CD1c-positive myeloid dendritic cell (primary cell): ENCODE measurements around the gene SLC25A42.
"Not testable (repeated sequence)": the region's sequence is repeated elsewhere in the genome, so short reads cannot be mapped to it uniquely, and the experiment has no call there.

Experiments used
- DNase-seq: peaks from one replicate; pipeline ENCODE4 v3.0.0-alpha.2; 2016; ENCODE audit errors: extremely low spot score

SLC25A42 gene

GRCh38 chr19:19105365-19106055, 41.7 kb downstream of the SLC25A42 start:
- DNase-seq: no peak

- no peak for DNase-seq
These were observed 42.3 kb downstream of the SLC25A42 start for GRCh38 chr19:19106056-19106551.

DNA sequence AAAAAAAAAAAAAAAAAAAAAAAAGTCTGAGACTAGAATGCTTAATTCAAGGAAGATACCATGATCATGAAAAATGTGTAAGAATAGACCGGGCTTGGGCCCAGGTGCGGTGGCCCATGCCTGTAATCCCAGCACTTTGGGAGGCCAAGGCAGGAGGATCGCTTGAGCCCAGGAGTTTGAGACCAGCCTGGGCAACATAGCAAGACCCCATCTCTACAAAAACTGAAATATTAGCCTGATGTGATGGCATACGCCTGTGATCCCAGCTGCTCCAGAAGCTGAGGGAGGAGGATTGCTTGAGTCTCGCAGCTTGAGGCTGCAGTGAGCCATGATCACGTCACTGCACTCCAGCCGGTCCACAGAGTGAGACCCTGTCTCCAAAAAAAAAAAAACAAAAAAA, 43.1 kb downstream of the SLC25A42 start:
- DNase-seq: not testable (repeated sequence)

- no peak for DNase-seq
These were observed 43.9 kb downstream of the SLC25A42 start for GRCh38 chr19:19107654-19108053.

DNA sequence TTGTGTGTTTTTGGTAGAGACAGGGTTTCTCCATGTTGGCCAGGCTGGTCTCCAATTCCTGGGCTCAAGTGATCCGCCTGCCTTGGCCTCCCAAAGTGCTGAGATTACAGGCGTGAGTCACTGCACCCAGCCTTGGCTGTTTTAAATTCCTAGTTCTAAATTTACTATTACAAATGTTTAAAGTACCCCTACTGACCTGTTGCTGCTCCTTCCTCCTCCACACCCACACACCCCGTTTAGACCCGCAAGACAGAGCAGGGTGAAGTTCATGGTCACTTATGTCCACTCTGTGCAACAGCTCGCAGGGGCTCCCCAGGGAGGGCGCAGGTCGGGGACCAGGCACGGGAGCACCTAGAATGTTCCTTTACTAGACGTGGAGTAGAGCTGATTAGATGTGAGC, 45.8 kb downstream of the SLC25A42 start:
- no peak for DNase-seq

DNA sequence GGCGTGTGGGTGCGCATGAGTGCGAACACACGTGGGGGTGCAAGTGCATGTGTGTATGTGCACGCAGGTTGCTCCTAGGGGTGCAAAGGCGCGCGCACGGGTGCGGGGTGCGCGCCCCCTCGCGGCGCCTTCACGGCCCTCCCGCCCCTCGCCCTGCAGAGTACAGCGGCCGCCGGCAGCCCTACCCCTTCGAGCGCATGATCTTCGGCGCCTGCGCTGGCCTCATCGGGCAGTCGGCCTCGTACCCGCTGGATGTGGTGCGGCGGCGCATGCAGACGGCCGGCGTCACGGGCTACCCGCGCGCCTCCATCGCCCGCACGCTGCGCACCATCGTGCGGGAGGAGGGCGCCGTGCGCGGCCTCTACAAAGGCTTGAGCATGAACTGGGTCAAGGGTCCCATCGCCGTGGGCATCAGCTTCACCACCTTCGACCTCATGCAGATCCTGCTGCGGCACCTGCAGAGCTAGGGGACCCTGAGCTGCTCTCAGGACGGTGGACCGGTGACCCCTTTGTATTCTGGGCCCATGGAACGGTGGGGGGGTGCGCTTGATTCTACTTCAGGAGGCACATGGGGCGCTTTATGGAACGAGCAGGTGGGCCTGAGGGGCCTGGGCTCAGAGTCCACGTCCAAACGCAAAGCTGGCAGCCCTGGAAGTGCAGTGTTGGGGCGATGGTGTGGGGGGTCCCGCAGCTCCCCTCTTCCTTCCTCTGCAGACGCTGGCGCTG, 46.8 kb downstream of the SLC25A42 start:
- DNase-seq: peak; percentile 1

- no peak for DNase-seq
These were observed 47.5 kb downstream of the SLC25A42 start for GRCh38 chr19:19111136-19111835.

GRCh38 chr19:19111967-19112580, 48.3 kb downstream of the SLC25A42 start:
- no peak for DNase-seq

GRCh38 chr19:19113040-19113626, 49.3 kb downstream of the SLC25A42 start:
- no peak for DNase-seq

GRCh38 chr19:19115954-19116353, 52.2 kb downstream of the SLC25A42 start:
- peak; percentile 37 for DNase-seq

DNA sequence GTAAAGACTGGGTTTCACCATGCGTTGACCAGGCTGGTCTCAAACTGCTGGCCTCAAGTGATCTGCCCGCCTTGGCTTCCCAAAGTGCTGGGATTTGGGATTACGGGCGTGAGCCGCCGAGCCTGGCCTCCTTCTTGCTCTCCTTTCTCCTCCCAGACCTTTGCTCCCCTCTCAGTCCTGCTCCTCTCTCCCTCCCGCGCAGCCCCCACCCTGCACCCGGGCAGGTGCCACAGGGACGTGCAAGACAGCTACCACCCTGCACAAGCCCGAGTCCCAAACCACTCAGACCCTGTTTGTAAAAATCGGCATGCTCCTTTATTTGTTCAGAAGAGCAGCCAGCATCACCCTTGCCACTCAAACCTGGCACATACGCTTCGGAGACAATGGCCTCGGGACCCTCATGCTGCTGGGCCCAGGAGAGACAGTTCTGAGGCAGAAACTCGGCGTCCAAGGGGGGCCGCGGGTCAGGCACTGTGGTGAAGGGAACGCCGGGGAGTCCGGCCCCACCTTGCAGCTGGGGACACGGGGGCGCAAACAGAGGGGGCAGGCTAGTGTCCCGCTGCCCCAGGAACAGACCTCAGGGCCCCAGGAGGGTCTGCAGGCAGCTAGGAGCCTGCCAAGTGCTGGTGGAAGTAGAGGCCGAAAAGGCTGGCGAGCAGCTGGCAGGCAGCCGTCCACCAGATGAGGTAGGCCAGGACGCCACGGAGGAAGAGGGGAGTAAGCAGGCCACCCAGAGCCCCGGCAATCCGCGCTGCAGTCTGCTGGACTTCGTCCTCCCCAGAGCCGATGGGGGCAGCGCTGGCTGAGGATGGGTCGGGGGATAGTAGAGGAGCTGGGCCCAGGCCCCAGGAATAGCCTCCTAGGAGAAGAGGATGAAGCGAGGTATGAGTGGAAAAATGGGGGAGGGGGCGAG, 55.8 kb downstream of the SLC25A42 start:
- DNase-seq: no peak

DNA sequence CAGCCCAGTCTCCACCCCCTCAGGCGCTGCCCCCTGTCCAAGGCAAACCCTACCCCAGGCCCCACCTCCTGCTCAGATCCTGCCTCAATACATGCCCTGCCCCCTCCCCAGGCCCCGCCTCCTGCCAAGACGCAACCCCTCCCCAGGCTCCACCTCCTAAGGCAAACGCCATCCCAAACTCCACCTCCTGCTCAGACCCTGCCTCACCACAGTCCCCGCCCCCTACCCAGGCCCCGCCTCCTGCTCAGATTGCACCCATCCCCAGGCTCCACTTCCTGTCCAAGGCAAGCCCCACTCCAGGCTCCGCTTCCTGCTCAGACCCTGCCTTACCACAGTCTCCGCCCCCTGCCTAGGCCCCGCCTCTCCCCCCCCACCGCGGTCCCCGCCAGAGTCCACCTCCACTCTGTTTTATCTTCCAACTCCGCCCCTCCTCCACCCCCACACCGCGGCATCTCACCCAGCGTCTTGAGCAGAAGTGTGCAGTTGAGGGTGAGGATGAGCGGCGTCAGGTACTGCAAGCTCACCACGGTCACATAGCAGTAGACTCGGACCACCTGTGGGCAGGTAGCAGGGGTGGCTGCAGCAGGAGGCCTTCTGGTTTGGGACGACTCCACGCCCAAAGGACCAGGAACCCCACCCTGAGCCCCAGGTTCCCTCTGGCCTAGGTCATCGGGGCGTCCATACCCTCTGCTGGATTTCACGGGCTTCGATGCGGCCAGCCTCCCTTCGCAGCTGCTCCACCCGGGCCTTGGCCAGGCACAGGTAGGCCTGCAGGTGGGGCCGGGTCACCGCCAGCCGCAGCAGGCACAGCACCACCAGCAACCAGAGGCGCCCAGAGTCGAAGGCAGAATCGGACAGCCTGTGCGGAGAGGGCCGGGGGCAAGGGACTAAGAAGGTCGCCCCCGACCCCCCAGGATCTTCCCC, 56.8 kb downstream of the SLC25A42 start:
- DNase-seq: no peak

- DNase-seq: no peak
These were observed 57.6 kb downstream of the SLC25A42 start for GRCh38 chr19:19121371-19121770.

DNA sequence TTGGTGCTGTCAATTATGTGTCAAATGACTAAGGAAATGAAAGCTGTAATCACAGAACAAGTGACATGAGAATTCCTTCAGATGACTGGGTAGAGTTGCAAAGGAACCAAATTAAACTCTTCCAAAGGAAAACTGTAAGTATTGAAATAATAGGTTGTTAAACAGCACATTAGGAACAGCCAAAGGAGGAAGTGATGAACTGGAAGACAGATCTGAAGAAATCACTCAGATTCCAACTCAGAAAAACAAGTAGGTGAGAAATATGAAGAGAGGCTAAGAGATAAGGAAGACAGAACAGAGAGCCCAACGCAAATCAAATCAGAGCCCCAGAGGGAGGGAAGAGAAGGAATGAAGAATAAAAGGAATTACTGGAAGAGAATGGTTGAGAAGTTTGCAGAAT, 59.1 kb downstream of the SLC25A42 start:
- no peak for DNase-seq

GRCh38 chr19:19123386-19123785, 59.6 kb downstream of the SLC25A42 start:
- DNase-seq: no peak

DNA sequence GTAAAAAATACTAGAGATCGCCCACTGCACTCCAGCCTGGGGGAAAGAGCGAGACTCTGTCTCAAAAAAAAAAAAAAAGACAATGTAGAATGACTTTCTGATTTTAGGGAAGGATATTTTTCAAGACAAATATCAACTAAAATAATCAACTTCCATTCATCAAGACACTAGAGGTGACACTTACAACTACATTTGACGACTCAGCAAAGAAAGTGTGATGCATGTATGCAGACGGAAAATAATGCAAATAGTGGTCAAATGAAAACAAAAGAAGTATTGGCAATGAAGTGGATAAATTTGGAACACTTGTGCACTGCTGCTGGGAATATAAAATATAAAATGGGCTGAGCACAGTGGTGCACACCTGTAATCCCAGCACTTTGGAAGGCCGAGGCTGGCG, 62.3 kb downstream of the SLC25A42 start:
- no peak for DNase-seq

DNA sequence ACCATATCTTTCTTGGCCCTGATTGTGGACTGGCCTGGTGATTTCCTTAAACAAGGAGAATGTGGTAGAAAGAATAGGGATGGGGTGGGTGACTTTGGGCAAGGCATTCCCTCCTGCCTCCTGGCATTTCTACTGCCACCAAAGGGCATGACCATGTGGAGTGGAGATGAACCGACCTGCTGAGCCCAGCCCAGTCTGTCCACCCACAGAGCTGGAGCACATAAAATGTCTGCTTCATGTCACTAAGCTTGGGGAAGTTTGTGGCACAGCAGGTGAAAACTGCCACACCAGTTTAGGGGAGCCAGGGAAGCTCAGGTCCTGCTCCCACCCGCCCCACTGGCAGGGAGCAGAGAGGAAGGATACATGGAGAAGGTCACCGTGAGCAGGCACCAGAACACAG, 68.2 kb downstream of the SLC25A42 start:
- DNase-seq: no peak

DNA sequence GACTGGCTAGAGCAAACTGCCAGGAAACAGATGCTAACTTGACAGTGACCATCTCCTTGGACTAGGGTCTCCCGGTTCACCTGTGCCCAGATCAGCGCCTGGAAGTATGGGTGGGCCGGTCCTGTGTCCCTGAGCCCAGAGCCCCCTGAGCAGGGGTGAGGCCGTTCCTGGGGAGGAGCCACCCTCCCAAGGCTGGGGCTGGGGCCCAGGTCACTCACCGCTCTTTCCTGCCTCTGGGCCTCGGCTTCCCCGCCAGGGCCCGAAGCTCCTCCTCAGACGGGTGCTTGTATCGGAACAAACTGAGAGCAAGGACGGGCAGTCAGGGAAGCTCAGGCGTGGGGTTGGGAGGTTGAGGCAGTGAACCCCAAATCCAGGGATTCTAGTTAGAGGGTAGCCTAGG, 69.1 kb downstream of the SLC25A42 start:
- DNase-seq: no peak

GRCh38 chr19:19133985-19134384, 70.2 kb downstream of the SLC25A42 start:
- no peak for DNase-seq

GRCh38 chr19:19134687-19135158, 70.9 kb downstream of the SLC25A42 start:
- DNase-seq: no peak
